Measurements from ENCODE around the gene FAM124A. TPM values are rescaled to one million over a fixed set of nuclear protein-coding genes. Genes with fewer than 3 reads are reported as not detected.
A peak's percentile ranks its signal among the peaks of the same experiment; 100 is the strongest.

Gene FAM124A
- polyA plus RNA-seq, 2 of the 4 experiments (the other 2 are of a cell fraction): 1.5 to 1.6 TPM

DNA sequence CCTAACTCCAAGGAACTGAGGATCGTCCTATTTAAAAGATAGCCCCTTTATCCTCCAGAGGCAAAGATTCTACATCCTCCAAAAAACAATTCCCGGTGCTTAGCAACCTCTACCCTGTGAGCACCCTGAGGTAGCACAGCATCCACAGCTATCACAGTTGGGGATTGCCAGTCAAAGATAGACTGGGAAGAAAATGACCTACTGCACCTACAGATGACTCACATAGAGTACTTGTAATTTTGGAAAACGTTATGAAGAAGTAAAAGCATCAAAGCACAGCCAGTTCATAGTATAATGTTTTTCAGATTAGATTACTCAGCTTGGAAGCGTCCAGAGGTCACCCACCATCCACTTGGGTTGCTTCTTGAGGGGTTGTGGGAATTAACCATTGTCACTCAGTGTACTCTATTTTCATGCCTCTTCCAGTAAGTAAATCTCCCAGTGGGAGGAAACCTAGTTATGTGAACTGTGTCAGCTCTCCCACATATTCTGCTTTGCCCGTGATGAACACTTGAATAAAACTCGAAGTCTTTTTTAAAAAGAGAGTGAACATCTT is 8.9 kb upstream of the FAM124A start:
- ChIA-PET CTCF (interaction anchor here (0.6 to 1.1 kb wide), 2 partner anchors 73 to 605 kb away, joined by 3 read pairs; no protein-coding TSS in a partner anchor), POLR2A (no interaction called here)
- no peak overlapping the region for H3K4me2 ChIP-seq
- H3K4me1 ChIP-seq: no peaks in the 10 kb centered on the region
- 3% methylated on average over 6 of the region's 6 CpGs for WGBS (ENCODE audit: missing lambda C conversion rate)
- no peak for DNase-seq (ENCODE audit: low read depth in 1 of 2, low spot score in 1 of 2)
- ATAC-seq: no peak
- FAIRE-seq: no peak
- no peaks in the 10 kb centered on the region for H3K9me3 ChIP-seq
- no peak overlapping the region for H3K4me3 ChIP-seq
- no peak for TF ChIP-seq TP53 (CRISPR knock-in tag; IDR thresholded peaks at IDR 0.05)
- H3K27ac ChIP-seq: no peak overlapping the region

DNA sequence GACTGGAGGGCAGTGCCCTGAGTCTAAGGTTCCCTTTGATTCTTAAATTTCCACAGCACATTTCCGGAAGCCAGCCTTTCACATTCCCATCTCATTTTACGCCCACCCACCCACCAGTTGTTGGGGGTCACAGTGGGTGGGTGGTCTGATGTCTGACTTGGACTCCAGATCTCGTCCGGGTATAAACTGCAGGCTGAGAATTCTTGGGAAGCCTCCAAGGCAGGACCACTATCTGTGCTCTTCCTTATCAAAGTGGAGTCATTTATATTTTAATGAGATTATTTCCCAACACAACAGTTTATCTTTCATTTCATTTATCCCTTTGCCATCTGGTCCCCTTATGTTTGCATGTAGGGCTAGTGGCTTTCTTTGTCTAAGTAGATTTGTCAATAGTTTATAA is 3.6 kb upstream of the FAM124A start:
- ChIA-PET CTCF (interaction anchor here (0.9 kb wide), 1 partner anchor 68 kb away, joined by 3 read pairs; no protein-coding TSS in a partner anchor), POLR2A (no interaction called here)
- Histone ChIP-seq H3K27ac (no peak overlapping the region), H3K4me1 (no peaks in the 10 kb centered on the region), H3K4me2 (no peak overlapping the region), H3K9me3 (no peaks in the 10 kb centered on the region), H3K4me3 (no peak overlapping the region)
- FAIRE-seq (no peak), DNase-seq (ENCODE audit: low read depth in 1 of 2, low spot score in 1 of 2) (no peak), ATAC-seq (no peak)
- WGBS (ENCODE audit: missing lambda C conversion rate): 85% methylated on average over 4 of the region's 4 CpGs
- TF ChIP-seq, protein P1, sequence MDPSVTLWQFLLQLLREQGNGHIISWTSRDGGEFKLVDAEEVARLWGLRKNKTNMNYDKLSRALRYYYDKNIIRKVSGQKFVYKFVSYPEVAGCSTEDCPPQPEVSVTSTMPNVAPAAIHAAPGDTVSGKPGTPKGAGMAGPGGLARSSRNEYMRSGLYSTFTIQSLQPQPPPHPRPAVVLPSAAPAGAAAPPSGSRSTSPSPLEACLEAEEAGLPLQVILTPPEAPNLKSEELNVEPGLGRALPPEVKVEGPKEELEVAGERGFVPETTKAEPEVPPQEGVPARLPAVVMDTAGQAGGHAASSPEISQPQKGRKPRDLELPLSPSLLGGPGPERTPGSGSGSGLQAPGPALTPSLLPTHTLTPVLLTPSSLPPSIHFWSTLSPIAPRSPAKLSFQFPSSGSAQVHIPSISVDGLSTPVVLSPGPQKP (IDR thresholded peaks at IDR 0.05; ENCODE audit: low read depth, low read length): no peak
- no peak for TF ChIP-seq RARB (CRISPR knock-in tag; IDR thresholded peaks at IDR 0.05)
- TF ChIP-seq HEYL (CRISPR knock-in tag; IDR thresholded peaks at IDR 0.05): no peak
- no peak for TF ChIP-seq ZSCAN20 (CRISPR knock-in tag; IDR thresholded peaks at IDR 0.05)

- no peak for FAIRE-seq
- POLR2A ChIA-PET: no interaction called here
Measured at GRCh38 chr13:51220706-51221105, 1.5 kb upstream of the FAM124A start.

GRCh38 chr13:51221108-51221507 is 1.1 kb upstream of the FAM124A start:
- no peaks in the 10 kb centered on the region for H3K9me3 ChIP-seq
- ChIA-PET CTCF (interaction anchor here (0.7 kb wide), 1 partner anchor 24 kb away, joined by 3 read pairs; no protein-coding TSS in a partner anchor), POLR2A (no interaction called here)
- DNase-seq (ENCODE audit: low read depth in 1 of 2, low spot score in 1 of 2) (no peak), FAIRE-seq (no peak), ATAC-seq (no peak)
- 65% methylated on average over 4 of the region's 4 CpGs for WGBS (ENCODE audit: missing lambda C conversion rate)
- H3K4me2 ChIP-seq: peak overlapping the region; percentile 93; the same call in 2 of the 3 replicates
- no peaks in the 10 kb centered on the region for H3K4me1 ChIP-seq
- no peak for TF ChIP-seq FOSL2 (IDR thresholded peaks at IDR 0.05)
- no peak for TF ChIP-seq FOSL2 (CRISPR knock-in tag; IDR thresholded peaks at IDR 0.05)
- TF ChIP-seq SMC3 (IDR thresholded peaks at IDR 0.05): no peak
- TF ChIP-seq FOSB (CRISPR knock-in tag; IDR thresholded peaks at IDR 0.05): no peak
- TF ChIP-seq CHD2 (IDR thresholded peaks at IDR 0.05; ENCODE audit: low read length, partially characterized antibody): no peak
- TF ChIP-seq NPAS2 (CRISPR knock-in tag; IDR thresholded peaks at IDR 0.05; ENCODE audit: borderline replicate concordance): no peak
- no peak for TF ChIP-seq MAFK (IDR thresholded peaks at IDR 0.05; ENCODE audit: partially characterized antibody)
- TF ChIP-seq ESRRA (IDR thresholded peaks at IDR 0.05; ENCODE audit: borderline replicate concordance, low read length): no peak
- no peak overlapping the region for H3K27ac ChIP-seq
- no peak overlapping the region for H3K4me3 ChIP-seq

More at GRCh38 chr13:51220706-51221105, 1.5 kb upstream of the FAM124A start:
- Histone ChIP-seq H3K27ac (no peak overlapping the region), H3K4me2 (no peak overlapping the region), H3K4me3 (no peak overlapping the region), H3K4me1 (no peaks in the 10 kb centered on the region), H3K9me3 (no peaks in the 10 kb centered on the region)
- WGBS (ENCODE audit: missing lambda C conversion rate): 78% methylated on average over 2 of the region's 2 CpGs
- ATAC-seq: no peak
- TF ChIP-seq CHD4 (IDR thresholded peaks at IDR 0.05; ENCODE audit: borderline replicate concordance) (no peak), RFX5 (IDR thresholded peaks at IDR 0.05) (no peak)
- DNase-seq (ENCODE audit: low read depth in 1 of 2, low spot score in 1 of 2): no peak
- CTCF ChIA-PET: interaction anchor here (0.8 kb wide), 1 partner anchor 66 kb away, joined by 3 read pairs; no protein-coding TSS in a partner anchor

- H3K4me1 ChIP-seq: no peaks in the 10 kb centered on the region
- ChIA-PET POLR2A (no interaction called here), CTCF (interaction anchor here (0.7 kb wide), 1 partner anchor 24 kb away, joined by 3 read pairs; no protein-coding TSS in a partner anchor)
- DNase-seq (ENCODE audit: low read depth in 1 of 2, low spot score in 1 of 2) (peak in 1 of 2 experiments; percentile 2), FAIRE-seq (no peak), ATAC-seq (no peak; a peak in 3 of 6 replicates)
- peak overlapping the region; percentile 84 to 90 for H3K27ac ChIP-seq
- peak overlapping the region; percentile 93 for H3K4me2 ChIP-seq
- TF ChIP-seq TP53 (CRISPR knock-in tag; IDR thresholded peaks at IDR 0.05) (no peak), MAFK (IDR thresholded peaks at IDR 0.05; ENCODE audit: partially characterized antibody) (no peak), KDM5A (IDR thresholded peaks at IDR 0.05) (no peak), NR3C1 (IDR thresholded peaks at IDR 0.05) (no peak), HOXB13 (CRISPR knock-in tag; IDR thresholded peaks at IDR 0.05; ENCODE audit: low read depth) (no peak), RFX5 (IDR thresholded peaks at IDR 0.05) (no peak), HMGXB4 (CRISPR knock-in tag; IDR thresholded peaks at IDR 0.05; ENCODE audit: borderline replicate concordance) (no peak), HES2 (IDR thresholded peaks at IDR 0.05) (no peak), NFE2L2 (conservative IDR thresholded peaks at IDR 0.05; ENCODE audit: low read length) (no peak), FOSL2 (IDR thresholded peaks at IDR 0.05) (no peak), FOSL2 (CRISPR knock-in tag; IDR thresholded peaks at IDR 0.05) (no peak), CHD4 (IDR thresholded peaks at IDR 0.05; ENCODE audit: borderline replicate concordance) (no peak), ESRRA (IDR thresholded peaks at IDR 0.05; ENCODE audit: borderline replicate concordance, low read length) (no peak), ZFP36 (IDR thresholded peaks at IDR 0.05; ENCODE audit: borderline replicate concordance, partially characterized antibody) (no peak)
- no peaks in the 10 kb centered on the region for H3K9me3 ChIP-seq
- WGBS (ENCODE audit: missing lambda C conversion rate): 3% methylated on average over 8 of the region's 11 CpGs
- H3K4me3 ChIP-seq: peak overlapping the region; percentile 78
Measured at GRCh38 chr13:51221674-51222036, 543 bp upstream of the FAM124A start.
